Parathyroid adenoma (tissue), 2 donors: Measurements from ENCODE around the gene AVL9.

Experiments used
- H2AFZ ChIP-seq: fragments of 300-600 bp; sonication (generic); one replicate; pipeline ENCODE4 v1.7.0; 2017; ENCODE audit warnings: antibody characterized with exemption, mild to moderate bottlenecking
- H3K27ac ChIP-seq: fragments of 300-600 bp; sonication (generic); one replicate; pipeline ENCODE4 v1.7.0; 2017
- H3K27me3 ChIP-seq: fragments of 300-600 bp; sonication (generic); one replicate; pipeline ENCODE4 v1.7.0; 2017; ENCODE audit warnings: low read length; ENCODE audit not compliant: control insufficient read depth, insufficient read depth
- H3K36me3 ChIP-seq: fragments of 300-600 bp; sonication (generic); one replicate; pipeline ENCODE4 v1.7.0; 2017; ENCODE audit warnings: low read length; ENCODE audit not compliant: control insufficient read depth, insufficient read depth
- H3K4me1 ChIP-seq: fragments of 300-600 bp; sonication (generic); one replicate; pipeline ENCODE4 v1.7.0; 2017; ENCODE audit warnings: control low read depth
- H3K4me2 ChIP-seq: fragments of 300-600 bp; sonication (generic); one replicate; pipeline ENCODE4 v1.7.0; 2017; ENCODE audit warnings: low read length
- H3K4me3 ChIP-seq: fragments of 300-600 bp; sonication (generic); one replicate; pipeline ENCODE4 v1.7.0; 2017; ENCODE audit warnings: low read depth, low read length
- H3K79me2 ChIP-seq: fragments of 300-600 bp; sonication (generic); one replicate; pipeline ENCODE4 v1.7.0; 2017; ENCODE audit warnings: control low read depth
- H3K9ac ChIP-seq: fragments of 300-600 bp; sonication (generic); one replicate; pipeline ENCODE4 v1.7.0; 2017; ENCODE audit warnings: mild to moderate bottlenecking
- H3K9me3 ChIP-seq: fragments of 300-600 bp; sonication (generic); one replicate; pipeline ENCODE4 v1.7.0; 2017; ENCODE audit warnings: low read length; ENCODE audit not compliant: control insufficient read depth
- CTCF ChIP-seq: fragments of 300-600 bp; sonication (generic); IDR thresholded peaks from one replicate; pipeline ENCODE4 v1.7.0; 2017; ENCODE audit warnings: antibody characterized with exemption, mild to moderate bottlenecking
- donor health status: primary hyperparathyroidism.

AVL9 gene

GRCh38 chr7:32515890-32516550 lies 20.7 kb downstream of the AVL9 start:
- H3K9ac ChIP-seq = no peak overlapping the region
- peaks cover 52% of the 10 kb centered on the region for H3K79me2 ChIP-seq
- H3K4me2 ChIP-seq = no peak overlapping the region
- no peaks in the 10 kb centered on the region for H3K36me3 ChIP-seq
- no peak overlapping the region for H3K27ac ChIP-seq
- H3K4me3 ChIP-seq = no peak overlapping the region
- no peaks in the 10 kb centered on the region for H3K4me1 ChIP-seq
- no peak for TF ChIP-seq CTCF
- H3K27me3 ChIP-seq = no peaks in the 10 kb centered on the region
- H3K9me3 ChIP-seq = no peaks in the 10 kb centered on the region
- H2AFZ ChIP-seq = no peak overlapping the region

GRCh38 chr7:32516551-32517100 lies 21.3 kb downstream of the AVL9 start:
- H3K4me2 ChIP-seq = no peak overlapping the region
- H3K36me3 ChIP-seq = no peaks in the 10 kb centered on the region
- no peak overlapping the region for H3K4me3 ChIP-seq
- H3K9ac ChIP-seq = no peak overlapping the region
- H3K9me3 ChIP-seq = no peaks in the 10 kb centered on the region
- H3K79me2 ChIP-seq = peaks cover 46% of the 10 kb centered on the region
- no peak overlapping the region for H2AFZ ChIP-seq
- no peaks in the 10 kb centered on the region for H3K4me1 ChIP-seq
- H3K27ac ChIP-seq = no peak overlapping the region
- no peaks in the 10 kb centered on the region for H3K27me3 ChIP-seq
- TF ChIP-seq CTCF = no peak

GRCh38 chr7:32518534-32519140 lies 23.3 kb downstream of the AVL9 start:
- no peaks in the 10 kb centered on the region for H3K36me3 ChIP-seq
- no peak for TF ChIP-seq CTCF
- no peak overlapping the region for H3K4me2 ChIP-seq
- no peaks in the 10 kb centered on the region for H3K9me3 ChIP-seq
- no peak overlapping the region for H2AFZ ChIP-seq
- peaks cover 34% of the 10 kb centered on the region for H3K79me2 ChIP-seq
- no peak overlapping the region for H3K4me3 ChIP-seq
- no peaks in the 10 kb centered on the region for H3K27me3 ChIP-seq
- no peak overlapping the region for H3K27ac ChIP-seq
- H3K9ac ChIP-seq = no peak overlapping the region
- no peaks in the 10 kb centered on the region for H3K4me1 ChIP-seq

GRCh38 chr7:32519763-32520162 lies 24.5 kb downstream of the AVL9 start:
- no peak for TF ChIP-seq CTCF

More at GRCh38 chr7:32519763-32520162, 24.5 kb downstream of the AVL9 start:
- Histone ChIP-seq H3K4me1 (peaks cover 4% of the 10 kb centered on the region), H3K9ac (no peak overlapping the region), H3K36me3 (no peaks in the 10 kb centered on the region), H3K9me3 (no peaks in the 10 kb centered on the region), H3K4me3 (no peak overlapping the region), H3K4me2 (no peak overlapping the region), H3K27me3 (no peaks in the 10 kb centered on the region), H2AFZ (no peak overlapping the region), H3K79me2 (peaks cover 32% of the 10 kb centered on the region), H3K27ac (no peak overlapping the region)
